Germinal center (tissue), 1 donor: Measurements from ENCODE around the gene MYO7A.

Experiments
- DNase-seq: peaks from one replicate; pipeline ENCODE4 v3.0.0; 2012; ENCODE audit warnings: mixed read lengths, low spot score

The MYO7A gene

DNA sequence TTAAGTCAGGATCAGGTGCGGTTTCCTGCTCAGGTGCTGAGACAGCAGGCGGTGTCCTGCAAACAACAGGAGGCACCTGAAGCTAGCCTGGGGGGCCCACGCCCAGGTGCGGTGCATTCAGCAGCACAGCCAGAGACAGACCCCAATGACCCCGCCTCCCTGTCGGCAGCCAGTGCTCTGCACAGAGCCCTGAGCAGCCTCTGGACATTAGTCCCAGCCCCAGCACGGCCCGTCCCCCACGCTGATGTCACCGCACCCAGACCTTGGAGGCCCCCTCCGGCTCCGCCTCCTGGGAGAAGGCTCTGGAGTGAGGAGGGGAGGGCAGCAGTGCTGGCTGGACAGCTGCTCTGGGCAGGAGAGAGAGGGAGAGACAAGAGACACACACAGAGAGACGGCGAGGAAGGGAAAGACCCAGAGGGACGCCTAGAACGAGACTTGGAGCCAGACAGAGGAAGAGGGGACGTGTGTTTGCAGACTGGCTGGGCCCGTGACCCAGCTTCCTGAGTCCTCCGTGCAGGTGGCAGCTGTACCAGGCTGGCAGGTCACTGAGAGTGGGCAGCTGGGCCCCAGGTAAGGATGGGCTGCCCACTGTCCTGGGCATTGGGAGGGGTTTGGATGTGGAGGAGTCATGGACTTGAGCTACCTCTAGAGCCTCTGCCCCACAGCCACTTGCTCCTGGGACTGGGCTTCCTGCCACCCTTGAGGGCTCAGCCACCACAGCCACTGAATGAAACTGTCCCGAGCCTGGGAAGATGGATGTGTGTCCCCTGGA lies at the start of gene MYO7A:
Gene MYO7A, plus strand, starts transcription at position 327 of the 772 bp plus-strand sequence. CDS start 2,389 bp downstream, outside the sequence.
- no peak for DNase-seq

DNA sequence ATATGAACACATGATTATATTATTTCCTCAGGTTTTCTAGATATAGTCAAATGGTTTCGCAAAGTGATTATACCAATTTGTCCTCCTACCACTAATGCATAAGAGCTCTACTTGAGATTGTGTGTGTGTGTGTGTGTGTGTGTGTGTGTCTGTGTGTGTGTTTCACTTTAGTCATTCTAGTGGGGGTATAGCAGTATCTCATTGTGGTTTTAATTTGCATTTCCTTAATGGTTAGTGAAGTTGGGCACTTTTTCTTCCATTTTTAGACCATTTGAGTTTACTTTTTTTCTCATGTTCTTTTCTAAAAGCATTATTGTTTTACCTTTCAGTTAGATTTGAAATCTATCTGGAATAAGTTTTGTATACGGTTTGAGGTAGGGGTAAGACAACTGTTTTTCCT lies 48.4 kb upstream of the MYO7A start:
- DNase-seq, result no peak

DNA sequence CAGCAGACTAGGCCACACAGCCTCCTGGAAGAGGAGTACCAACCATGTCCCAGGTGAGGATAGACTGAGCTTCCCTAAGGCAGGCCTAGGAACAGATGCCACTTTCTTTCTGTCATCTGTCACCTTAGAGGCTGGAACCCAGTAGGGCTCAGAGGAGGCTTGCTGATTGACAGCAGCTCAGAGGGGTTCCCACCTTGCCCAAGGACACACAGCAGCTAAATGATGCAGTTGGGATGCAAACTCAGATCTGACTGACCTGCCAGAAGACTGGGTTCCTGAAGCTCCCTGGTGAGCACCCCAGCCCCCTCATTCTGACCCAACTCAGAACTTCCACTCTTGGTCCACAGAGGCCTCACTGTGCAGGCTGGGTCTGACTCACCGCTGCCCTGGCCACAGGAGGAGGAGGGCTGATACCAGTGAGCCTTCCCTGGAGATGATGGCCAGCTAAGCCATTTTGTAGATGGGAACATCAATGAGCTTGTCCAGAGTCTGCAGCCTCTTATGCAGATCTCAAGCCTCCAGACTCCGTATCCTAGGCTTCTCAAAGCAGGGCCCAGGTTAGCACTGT lies 47.3 kb upstream of the MYO7A start:
- DNase-seq, result no peak

DNA sequence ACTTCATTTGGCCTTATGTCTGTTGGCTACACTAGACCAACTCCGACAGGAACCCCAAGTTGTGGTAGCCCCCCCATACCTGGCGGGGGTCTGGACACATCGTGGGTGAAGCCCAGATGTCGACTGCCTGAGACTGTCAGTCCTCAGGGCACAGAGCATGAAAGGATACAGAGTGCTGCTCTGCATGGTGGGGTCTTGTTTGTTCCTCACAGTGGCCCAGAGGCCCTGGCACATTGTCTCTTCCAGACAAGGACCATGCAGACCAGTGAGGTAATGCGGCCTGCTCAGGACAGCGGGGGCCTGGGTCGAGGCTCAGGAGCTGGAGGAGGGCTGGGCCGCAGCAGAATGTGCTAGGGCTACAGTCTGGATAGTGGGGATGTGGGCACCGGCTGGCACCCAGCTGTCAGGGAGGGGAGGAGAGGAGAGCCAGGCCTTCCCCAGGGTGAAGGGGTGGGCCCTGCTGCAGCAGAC lies 46.6 kb upstream of the MYO7A start:
- no peak for DNase-seq

DNA sequence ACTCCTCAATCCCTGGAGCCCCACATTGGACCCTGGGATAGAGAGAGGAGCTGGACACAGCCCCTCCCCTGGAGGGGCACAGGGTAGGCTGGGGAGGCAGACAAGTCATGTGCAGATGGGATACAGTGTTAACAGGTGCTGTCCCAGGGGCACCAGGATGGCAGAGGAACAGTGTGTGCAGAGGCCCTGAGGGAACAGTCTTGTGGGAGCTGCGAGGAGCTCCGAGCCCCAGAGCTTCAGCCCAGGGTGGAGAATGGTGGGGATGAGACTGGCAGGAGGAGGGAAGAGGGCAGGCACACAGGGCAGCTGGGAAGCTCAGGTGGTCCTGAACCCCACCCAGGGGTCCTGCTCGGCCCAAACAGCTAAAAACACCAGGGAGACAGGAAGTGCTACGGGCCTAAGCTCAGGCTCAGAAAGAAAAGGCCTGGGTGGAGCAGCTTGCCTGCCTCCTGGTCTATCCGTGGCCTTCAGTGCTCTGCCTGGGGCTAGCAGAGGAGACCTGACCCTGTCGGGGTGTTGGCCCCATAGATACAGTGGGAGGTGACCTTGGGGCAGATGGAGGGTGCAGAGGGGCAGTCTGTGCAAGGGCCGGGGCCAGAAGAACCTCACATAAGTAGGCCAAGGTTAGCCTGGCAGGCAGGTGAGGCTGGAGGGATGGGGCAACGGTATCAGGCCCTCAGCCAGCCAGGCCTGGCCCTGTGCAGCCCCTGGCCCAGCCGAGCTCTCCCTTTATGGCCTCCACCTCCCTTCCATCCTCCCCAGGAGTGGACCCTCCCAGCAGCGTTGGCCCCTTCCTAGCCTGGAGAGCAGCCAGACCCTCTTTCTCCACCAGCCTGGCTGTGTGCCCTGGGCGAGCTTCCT lies 45.8 kb upstream of the MYO7A start:
- no peak for DNase-seq

DNA sequence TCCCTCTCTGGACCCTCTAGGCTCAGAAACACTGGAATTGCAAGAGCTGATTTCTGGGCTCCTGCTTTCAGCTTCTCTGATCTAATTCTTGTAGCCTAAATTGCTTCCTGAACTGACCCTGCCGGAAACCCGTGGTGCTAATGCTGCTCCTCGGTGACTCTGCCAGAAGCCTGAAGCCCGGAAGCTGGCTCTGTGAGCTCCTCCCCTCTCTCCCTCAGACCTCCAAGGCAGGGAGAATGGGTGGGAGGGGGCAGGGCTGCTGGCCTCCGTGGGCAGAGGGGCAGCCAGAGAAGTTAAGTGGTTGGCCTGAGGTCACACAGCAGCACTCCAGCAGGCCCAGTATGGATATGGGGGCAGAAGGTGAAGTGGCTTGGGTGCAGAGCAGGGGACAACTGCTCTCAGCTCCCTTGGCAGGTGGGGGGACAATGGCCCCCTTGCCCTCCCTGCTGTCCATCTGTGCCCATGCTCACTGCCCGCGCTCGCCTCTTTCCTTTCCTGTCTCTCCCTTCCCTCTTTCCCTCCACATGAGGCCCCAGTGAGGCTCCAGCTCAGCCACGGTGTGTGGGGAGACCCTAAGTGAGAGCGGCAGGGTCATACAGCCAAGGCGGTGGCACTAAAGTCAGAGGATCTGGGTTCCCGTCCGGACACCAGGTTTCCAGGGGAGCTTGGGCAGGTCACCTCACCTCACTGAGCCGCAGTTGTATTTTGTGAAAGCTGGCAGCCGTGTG lies 45.0 kb upstream of the MYO7A start:
- DNase-seq, result no peak

DNA sequence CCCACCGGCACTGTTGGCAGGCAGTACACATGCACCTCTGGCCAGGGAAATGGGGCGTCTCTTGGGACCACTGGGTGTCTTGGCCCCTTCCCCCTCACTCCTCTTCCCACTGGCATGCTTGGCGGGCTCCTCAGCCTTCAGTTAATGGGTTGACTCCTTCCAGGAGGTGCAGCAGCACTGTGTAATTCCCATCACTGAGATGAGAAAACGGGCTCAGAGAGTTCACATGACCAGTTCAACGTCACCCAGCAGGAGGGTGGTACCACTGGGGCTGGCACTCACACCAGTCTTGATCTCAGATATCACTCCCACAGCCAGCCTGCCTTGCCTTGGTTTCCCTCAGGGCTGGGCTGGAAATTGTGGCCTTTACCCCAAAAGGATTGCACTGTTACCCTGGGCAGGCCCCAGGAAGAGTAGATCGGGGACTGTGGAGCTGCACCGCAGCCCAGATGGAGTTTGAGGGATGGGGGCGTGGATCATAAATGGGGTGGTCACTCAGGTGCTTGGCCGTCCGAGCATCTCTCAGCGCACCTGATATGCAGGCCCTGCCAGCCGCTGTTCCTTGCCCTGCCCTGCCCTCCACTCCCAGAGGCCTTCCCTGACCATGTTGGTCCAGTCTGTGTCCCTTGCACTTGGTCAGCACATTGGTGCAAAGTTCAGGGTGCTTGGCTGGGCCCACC lies 44.3 kb upstream of the MYO7A start:
- DNase-seq, result no peak

DNA sequence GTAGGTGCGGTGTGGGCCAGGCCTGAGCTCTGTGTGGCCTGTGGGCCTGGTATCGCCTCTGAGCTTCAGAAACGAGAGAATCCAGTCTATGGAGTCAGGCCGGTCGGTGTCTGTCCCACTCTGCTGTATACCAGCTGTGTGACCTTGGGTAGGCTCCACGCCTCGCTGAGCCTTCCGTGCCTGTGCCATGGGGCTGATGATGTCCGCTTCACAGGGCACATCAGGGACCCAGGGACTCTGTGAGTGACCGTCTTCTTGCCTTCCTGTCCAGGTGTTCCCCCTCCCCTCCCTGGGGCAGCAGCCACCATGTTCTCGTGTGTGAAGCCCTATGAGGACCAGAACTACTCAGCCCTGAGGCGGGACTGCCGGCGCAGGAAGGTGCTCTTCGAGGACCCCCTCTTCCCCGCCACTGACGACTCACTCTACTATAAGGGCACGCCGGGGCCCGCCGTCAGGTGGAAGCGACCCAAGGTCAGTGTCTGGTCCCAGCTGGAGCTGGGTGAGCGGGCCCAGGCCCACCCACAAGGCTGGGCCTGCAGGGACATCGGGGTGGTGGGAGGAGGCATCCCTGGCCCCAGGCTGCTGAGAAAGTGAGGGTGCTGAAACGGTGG lies 43.4 kb upstream of the MYO7A start:
- DNase-seq, result no peak

DNA sequence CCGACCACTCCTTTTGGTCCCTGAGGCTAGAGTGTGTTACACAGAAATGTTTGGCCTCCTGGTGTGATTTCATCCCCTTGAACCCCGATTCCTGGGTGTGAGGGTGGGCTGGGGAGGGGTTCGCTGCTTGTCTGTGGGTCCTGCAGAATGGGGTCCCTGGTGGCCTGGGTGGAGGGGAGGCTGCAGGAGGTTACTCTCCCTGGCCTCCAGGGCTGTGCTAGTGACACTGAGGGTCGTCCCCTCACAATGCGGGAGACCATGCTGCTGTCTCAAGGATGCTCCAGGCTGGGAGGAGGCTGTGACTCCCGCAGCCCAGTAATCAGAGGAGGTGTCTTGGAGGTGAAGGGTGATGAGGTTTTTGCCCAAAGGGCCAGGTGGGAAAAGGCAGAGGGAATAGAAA lies 42.4 kb upstream of the MYO7A start:
- no peak for DNase-seq

DNA sequence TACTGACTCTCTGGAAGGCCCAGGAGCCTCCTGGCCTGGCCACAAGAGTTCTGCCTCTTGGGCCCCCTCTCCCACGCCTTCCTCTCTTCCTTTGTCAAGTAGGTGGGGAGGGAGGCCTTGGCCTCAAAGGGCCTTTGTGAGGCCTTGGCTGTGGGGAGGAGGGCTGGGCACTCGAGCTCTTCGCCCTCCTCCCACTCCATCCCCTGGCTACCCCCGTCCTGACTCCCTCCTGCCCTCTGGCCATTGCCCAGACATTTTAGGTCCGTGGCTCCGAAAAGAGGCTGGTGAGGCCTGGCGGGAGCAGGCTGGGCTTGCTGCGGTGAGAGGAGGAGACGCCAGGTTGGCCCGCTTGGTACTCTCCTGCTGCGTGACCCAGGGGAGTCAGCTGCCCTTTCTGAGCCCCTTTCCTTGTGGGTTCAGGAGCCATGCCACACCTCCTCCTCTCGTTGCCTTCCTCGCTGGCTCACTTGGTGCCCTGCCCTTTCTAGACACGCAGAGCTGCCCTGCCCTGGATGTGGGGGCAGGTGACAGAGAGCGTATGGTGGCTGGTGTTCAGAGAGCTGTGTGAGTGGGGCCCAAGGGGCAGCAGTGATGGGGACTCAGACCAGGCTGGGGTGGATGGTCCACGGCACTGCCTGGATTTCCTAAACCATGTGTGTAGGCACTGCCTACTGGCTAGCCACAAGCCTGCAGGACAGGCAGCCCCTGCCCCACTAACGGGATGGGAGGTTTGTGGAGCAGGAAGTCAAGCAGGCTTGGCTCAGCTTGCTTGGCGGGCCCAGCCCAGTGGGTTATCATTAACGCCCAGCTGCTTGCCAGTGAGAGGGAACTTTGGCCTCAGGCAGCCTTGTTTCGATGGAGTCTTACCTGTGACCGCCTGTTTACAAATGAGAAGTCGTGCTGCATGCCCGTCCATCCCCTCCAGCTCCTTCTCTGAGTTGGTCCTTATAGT lies 41.2 kb upstream of the MYO7A start:
- no peak for DNase-seq

DNA sequence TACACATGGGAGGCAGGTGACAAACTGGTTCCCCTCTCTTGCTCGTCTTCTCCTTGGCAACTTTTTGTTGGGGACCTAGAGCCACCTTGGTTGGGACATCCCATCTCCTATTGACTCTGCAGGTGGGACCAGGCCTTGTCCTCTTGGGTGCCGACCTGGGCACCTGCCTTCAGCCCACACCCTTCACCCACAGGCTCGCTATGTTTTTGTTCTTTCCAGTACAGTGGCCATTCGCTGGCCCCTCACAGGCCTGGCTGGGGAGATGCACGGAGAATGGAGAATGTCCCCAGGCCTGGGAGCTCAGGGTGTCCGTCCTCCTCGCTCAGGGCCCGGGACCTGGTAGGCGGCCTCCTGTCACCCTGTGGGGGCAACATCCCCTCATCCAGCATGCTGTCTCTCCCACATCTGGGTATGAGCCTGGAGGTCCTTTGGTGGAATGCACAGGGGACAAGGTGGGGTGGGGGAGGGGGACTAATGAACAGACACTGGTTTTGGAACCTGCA lies 40.3 kb upstream of the MYO7A start:
- DNase-seq, result no peak

DNA sequence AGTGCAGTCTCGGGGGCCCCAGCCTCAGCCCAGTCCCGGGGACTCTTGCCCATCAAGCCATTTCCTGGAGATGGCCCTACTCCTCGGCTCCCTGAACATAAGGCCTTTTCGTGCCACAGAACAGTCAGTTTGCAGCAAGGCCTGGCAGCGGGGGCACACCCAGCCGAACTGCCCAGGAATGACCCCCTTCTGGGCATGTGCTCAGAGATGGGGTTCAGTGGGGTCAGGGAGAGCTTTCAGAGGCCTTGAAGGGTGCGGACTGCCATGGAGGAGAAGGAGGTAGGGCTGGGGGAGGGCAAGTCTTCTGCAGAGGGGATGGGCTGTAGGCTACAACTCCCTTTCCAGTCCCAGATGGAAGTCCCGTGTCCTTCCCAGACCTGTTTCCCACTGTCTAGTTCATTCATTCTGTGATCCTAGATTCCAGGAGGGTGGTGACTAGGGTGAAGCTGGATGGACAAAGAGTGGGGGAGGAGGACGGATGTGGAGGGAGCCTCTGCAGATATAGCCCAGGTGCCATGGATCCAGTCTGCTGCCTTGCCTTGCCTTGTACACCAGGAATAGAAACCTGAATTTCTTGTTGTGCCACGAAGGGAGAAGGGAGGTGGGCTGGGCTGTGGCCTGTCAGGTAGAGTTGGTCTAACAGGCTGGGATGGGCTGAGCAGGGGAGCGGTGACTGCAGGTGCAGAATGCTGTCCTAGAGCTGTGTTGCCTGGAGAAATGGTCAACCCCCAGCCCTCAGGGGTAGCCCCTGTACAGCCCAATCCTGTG lies 39.6 kb upstream of the MYO7A start:
- no peak for DNase-seq

DNA sequence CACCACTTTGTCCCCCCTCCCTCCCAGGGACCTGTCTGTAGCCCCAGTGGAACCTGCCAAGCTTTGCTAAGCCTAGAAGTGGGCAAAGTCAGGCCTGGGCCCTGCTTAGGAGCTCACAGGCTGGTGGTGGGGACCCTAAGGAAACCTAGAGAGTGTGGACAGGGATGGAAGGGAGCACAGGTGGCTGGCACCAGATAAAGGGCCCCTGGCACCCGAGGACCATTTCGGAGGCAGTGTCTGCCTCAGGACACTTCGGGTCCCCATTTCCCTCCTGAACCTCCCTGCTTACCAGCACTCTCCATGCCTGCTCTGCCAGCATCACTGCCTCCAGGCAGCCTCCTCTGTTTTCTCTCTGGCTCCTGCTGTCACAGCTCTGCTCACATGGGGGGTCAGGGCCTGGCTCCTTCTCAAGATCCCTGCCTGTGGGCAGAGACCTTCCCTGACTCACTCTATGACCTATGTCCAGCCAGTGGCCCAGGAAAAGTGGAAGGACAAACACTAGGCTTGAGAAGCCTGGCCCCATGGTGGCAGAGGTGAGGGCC lies 39.0 kb upstream of the MYO7A start:
- no peak for DNase-seq

DNA sequence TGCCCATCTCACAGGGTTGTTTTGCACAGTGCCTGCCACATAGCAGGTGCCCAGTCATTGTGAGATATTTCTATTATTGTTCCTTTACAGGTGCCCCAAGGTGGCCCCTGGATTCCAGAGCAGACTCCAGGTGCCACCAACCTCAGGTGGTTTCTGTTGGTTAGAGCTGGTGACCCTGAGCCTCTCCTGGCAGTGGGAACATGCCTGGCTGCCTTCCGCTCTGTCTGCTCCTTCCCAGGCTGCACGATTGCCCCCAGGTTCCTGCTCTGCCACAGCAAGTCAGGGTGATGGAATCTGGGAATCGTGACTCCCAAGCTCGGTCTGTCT lies 38.0 kb upstream of the MYO7A start:
- DNase-seq, result no peak

DNA sequence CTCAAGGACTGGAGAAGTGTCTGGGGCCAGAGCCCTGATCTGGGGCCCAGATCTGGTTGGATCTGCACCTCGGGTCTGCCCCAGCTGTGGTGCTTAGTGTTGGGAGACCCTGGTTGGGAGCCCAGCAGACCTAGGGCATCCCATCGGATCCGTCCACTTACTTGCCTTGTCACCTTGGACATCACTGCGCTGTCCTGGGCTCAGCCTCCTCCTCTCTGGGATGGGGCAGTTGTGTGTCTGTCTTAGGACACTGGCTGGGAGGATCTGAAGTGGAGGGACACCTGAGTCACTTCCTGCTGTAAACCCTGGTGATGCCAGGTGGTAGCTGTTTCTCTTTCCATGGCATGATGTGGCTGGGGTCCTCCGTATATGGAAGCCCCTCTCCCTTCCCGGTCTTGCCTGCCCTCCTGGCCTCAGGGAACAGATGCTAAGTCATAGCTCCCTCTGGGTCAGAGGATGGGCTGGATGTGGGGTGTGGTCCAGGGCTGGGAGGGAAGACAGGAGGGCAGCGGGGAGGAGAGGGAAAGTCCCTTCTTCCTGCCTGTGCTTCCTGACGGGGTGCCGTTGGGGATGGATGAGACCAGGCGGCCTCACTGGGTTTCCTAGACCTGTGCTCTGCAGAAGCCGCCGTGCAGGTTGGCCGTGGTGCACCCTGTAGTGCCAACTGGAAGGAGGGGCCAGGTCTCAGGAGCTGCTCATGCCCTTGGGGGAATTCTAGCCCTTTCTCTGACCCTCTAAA lies 37.5 kb upstream of the MYO7A start:
- DNase-seq, result no peak

DNA sequence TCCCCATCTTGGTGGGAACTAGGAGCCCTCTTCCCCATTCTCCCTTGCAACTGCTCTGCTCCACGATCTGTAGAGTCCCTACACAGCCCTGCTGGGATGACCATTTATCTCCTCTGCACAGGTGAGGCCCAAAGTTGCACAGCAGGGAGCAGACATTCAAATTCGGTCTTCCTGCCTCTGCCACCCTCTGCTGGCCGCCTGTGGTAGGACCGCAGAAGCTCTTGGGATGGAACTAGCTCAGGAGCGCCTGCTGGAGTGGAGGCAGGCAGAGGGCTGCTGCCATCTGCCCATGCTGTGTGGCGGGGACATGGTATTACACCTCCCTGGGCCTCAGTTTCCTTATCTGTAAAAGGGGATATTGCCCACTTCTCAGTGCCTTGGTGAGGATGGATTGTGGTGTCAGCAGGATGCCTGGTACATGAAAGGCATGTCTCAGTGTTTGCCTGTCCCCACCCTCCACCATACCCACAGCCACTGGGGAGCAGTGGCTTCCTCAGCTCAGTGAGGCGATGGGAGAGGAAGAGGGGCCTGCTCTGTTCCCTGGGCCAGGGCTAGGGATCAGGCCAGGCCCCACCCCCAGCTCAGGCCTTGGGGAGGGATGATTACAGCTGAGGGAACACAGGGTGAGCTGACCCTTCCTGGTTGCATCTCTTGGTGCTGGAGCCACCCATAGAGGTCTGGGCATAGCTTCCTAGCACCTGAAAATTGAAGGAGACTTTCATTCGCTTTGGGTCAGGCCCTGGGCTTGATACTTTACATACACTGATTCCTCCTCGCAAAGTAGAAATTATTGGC lies 36.7 kb upstream of the MYO7A start:
- DNase-seq, result peak; percentile 86

DNA sequence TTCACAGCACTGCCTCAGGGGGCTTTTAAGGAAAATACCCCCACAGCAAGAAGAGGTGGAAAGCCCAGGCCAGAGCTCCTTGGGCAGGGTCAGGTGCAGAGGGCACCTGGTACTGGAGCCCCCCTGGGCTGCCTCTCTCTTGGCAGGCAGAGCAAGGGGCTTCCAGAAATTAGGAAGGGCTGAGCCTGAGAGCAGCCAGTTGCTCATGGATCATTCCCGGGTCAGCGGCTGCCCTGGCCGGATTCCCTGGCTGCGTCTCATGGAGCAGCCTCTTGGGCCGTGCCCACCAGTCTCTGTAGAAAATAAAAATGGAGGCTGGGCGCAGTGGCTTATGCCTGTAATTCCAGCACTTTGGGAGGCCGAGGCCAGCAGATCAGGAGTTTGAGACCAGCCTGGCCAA lies 35.7 kb upstream of the MYO7A start:
- DNase-seq, result no peak
